GM08714 (cell line): ENCODE results near the gene RXRA.

Experiments
- H3K4me3 ChIP-seq: fragments of 200-500 bp; sonication (Bioruptor generic); 2 replicates; pipeline ENCODE4 v1.5.1; 2014; ENCODE audit warnings: mild to moderate bottlenecking, low read length, inconsistent platforms
- ZNF274 ChIP-seq: IDR thresholded peaks from 2 replicates; pipeline ENCODE4 v1.6.1; 2012; ENCODE audit warnings: mild to moderate bottlenecking, low read depth, low read length

Gene RXRA

DNA sequence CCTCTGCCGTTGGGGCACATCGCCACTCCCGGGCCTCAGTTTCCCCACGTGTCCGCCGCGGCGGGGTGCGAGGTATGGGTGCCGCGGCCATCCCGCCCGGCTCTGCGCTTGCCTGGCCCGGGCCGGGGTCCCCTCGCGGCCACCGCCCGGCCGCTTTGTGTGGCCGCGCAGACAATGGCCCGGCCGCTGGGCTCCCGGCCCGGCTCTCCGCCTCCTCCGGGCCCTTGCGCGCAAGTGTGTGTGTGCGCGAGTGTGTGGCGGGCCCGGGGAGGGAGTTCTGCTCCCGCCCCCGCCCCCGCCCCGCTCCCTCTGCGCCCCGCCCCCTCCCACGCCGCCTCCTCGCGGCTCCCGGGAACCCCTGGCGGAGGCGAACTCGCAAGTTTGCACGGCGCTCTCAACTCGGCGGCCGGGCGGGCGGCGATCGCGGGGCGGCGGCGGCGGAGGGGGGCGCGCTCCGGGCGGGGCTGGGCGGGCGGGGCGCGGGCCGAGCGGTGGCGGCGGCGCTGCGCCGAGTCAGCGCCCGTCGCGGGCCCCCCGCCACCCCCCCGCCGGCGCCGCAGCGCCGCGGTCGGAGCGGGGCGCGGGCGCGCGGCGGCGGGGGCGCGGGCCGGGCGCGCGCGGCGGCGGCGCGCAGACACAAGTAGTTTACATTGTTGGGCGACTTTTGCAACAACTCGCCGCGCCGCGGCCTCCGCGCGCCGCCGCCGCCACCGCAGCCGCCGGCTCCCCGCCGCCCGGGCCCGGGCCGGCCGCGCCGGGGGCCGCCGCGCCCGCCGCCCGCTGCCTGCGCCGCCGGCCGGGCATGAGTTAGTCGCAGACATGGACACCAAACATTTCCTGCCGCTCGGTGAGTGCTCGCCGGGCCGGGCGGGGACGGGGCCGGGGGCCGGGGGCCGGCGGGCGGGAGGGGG, at the start of gene RXRA:
Gene RXRA (plus strand): TSS at position 643 of the 911 bp plus-strand sequence. CDS start 177 bp downstream, at position 820.
- peak within 1 kb of the TSS; percentile 36 for H3K4me3 ChIP-seq
- TF ChIP-seq ZNF274, result no peak

DNA sequence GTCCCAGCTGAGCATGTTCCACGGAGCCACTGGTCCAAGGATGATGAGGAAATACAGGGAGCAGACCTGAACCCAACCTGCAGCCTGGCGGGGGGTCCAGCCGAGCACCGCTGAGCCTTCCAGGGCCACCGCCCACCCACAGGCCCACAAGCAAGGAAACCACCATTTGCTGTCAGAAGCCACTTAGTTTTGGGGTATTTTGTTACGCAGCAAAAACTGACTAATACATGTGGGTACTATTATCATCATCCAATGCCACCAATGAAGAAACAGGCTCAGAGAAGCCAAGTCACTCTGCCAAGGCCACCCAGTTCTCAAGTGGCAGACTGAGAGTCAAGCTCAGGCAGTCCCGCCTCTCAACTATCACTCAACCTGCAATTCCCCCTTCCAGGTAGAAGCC, 48.0 kb upstream of the RXRA start:
- TF ChIP-seq ZNF274, result no peak
- H3K4me3 ChIP-seq, result no peak overlapping the region

DNA sequence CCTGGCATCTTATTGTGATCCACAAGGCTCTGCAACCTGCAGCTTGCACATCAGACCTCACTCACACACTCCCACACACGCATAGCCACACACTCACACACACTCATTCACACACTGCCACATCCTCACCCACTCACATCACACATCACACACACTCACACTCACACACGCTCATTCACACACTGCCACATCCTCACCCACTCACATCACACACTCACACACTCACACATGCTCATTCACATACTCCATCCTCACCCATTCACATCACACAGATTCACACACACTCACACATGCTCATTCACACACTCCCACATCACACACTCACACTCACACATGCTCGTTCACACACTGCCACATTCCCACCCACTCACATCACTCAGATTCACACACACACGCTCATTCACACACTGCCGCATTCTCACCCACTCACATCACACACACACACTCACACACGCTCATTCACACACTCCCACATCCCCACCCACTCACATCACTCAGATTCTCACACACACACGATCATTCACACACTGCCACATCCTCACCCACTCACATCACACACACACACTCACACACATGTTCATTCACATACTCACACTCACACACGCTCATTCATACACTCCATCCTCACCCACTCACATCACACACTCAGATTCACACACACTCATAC, 47.1 kb upstream of the RXRA start:
- H3K4me3 ChIP-seq, result no peak overlapping the region
- no peak for TF ChIP-seq ZNF274

DNA sequence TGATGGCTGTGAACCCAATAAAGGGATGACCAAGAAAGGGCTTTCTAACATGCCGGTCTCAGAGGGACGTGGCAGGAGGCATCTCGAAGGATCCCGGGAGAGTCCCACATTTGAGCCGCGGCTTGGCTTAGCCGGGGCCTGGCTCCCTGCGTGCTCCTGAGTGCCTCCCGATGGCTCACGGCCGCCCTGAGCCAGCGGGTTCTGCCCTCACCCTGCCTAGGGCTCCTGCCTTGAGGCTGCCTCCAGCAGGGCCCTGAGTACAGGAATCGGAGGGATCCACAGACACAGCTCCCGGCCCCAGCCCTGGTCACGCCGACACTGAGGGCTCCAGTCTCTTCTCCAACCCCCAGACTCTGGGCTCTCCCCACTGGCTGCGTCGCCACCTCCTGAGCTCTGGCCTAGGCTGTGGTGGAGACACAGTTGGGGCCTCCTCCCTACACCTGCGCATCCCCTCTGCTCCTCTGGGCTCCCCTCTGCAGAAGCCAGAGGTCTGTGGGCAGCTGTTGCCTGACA, 44.1 kb upstream of the RXRA start:
- H3K4me3 ChIP-seq, result no peak overlapping the region
- TF ChIP-seq ZNF274, result no peak

DNA sequence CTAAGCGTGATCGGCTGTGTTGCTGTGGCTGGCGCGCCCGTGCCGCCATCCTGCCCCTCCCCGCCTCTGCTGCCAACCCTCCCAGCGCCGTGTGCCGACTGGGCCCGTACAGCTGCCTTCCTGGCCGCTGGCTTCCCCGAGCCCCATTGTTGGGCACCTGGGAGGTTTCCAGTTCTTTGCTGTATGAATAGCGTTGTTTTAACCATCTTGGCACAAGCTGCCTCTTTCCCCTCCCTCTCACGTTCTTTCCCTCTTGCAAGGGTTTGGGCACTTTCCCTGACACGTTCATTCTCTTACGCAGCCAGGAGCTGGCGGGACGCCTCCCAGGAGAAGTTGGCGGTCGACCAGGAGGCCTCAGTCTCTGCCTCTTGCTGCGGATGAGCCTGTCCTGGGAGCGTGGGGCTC, 43.1 kb upstream of the RXRA start:
- no peak for TF ChIP-seq ZNF274

DNA sequence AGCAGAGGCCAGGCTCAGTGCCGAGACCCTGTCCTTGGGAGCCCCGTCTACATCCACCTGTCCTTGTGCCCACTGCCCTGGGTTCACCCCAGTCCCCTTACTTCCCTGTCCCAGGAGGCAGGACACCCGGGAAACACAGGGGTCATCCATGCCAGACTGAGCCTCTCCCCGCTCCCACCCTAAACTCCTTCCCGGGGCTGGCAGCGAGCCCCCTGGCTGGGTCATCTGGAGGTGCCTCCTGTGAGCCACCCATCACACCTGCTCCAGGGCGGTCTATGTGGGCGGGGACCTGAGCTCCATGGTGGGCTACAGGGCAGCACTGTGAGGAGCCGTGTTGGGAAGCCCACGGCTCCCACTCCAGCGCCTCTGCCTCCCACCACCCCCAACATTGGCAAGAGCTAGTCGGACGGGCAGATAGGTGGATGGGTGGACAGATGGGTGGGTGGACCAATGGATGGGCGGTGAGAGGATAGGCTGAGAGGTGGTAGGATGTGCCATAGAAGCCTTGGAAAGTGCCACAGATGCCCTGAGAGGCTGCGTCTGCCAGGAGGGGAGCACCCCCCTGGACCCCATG, 42.5 kb upstream of the RXRA start:
- no peak for TF ChIP-seq ZNF274
- no peak overlapping the region for H3K4me3 ChIP-seq

More for the DNA sequence above, 43.1 kb upstream of the RXRA start:
- no peak overlapping the region for H3K4me3 ChIP-seq

DNA sequence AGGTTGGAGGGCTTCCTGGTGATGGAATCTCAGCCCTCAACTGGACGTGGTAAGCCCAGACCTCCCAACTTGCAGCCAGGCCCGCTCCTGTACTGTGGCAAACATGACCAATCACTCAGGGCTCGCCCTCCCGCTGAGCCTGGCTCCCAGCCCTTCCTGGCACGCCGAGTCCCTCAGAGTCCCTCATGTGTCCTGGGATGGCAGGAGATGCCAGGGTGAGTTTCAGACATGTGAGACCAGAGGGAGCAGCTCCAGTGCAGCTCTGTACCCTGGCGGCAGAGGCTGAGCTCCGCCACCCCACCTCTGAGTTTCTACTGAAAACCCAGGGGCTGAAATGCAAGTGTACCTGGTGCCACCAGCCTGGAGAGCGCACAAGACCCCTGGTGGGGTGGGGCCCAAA, 42.0 kb upstream of the RXRA start:
- H3K4me3 ChIP-seq, result no peak overlapping the region
- no peak for TF ChIP-seq ZNF274

DNA sequence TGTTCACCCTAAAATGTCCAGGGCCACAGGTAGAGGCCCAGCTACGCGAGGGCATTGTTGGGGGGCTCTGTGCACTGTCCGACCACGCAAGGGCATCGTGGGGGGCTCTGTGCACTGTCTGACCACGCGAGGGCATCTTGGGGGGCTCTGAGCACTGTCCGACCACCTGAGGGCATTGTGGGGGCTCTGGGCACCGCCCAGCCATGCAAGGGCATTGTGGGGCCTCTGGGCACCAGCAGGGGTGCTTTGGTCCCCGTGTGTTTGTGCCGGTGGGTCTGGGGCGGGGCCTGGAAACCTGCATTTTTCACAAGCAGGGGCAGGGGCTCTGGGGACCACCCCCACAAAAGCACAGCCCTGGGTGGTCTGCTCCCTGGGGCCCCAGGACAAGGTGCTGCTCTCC, 41.5 kb upstream of the RXRA start:
- no peak for TF ChIP-seq ZNF274
- no peak overlapping the region for H3K4me3 ChIP-seq

DNA sequence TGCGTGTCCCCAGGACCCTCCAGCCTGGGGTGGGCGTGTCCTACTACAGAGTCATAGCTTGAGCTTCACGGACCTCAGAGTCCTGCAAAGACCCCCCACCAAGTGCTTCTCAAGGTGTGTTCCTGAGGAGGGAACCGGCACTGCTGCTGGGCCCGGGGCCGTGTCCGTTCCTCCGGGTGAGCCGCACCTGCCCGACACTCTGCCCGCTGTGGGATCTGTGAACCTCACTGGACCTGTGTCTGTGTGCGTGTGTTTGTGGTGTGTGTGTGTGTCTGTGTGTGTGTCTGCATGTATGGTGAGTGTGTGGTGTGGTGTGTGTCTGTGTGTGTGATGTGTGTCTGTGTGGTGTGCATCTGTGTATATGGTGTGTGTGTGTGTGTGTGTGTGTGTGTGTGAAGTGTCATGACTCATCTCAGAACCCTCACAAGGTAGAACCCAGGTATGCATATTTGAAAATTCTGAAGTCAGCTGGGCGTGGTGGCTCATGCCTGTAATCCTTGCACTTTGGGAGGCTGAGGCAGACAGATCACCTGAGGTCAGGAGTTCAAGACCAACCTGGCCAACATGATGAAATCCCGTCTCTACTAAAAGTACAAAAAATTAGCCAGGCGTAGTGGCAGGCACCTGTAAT, 40.9 kb upstream of the RXRA start:
- TF ChIP-seq ZNF274, result no peak
- H3K4me3 ChIP-seq, result no peak overlapping the region

DNA sequence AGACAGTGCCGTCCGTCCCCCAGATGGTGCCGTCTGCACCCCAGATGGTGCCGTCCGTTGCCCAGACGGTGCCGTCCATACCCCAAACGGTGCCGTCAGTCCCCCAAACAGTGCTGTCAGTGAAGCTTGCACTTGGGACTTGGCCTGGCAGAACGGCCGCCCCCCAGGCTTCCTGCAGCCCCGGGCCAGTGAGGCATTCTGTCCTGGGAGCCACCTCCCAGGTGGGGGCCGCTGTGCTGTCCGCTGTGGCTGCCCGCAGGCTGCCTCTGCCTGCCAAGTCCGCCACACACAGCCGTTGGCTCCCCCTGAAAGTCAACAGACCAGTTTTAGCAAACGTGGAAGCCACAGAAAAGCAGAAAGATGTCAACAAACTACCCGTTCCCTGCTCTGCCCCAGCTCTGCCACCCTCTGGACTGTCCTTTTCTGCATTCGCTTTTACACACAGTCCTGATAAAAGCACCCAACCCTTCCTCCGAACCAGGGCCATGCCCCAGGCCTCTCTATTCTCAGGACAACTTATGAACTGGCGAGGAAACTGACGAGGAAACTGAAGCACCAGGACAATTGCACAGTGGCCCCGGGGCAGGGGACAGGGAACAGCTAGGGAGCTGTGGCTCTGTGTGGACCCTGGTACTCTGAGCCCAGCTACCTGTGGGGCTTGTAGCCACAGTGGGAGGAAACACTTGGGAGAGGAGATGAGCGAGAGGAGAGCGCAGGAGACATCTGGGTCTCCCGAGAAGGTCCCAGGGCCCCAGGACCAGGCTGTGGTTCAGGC, 39.6 kb upstream of the RXRA start:
- no peak overlapping the region for H3K4me3 ChIP-seq
- TF ChIP-seq ZNF274, result no peak

DNA sequence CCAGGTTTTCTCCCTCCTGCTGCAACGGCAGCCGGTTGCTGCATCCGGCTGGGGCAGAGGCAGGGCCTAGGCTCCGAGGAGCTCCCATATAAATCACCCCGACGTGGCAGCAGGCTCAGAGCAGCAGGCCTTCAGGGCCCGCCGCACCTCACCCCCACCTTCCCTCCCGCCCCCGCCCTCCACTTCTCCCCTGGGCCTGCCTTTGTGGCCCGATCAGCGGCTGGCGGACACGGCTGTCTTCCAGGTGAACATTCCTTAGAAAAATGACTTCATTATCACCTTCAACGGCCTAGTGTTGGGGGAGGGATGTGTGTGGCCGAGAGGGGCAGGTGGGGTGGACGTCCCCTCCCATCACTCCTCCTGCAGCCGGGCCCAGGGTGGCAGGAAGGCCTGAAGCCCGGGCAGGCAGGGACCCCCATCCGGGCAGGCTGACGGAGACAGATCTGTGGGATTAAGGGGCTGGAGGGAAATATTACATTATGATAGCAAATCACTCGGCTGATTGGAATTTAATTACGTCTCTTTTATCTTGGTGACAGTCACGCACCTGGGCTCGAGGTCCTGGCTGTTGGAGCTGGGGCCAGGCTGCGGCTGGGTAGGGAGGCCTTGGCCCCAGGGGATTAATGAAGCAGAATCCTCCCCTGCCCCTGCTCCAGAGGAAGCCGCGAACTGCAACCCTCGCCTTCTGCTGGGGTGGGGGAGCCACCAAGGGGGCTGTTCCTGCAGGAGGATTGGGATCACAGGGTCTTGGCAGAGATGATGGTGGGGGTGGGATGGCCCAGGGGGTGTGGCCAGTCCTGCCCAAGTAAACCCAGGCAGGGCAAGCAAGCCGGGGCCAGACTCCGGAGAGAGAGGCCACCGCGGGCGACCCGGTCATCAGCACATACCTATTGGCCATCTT, 38.4 kb upstream of the RXRA start:
- H3K4me3 ChIP-seq, result no peak overlapping the region
- no peak for TF ChIP-seq ZNF274

DNA sequence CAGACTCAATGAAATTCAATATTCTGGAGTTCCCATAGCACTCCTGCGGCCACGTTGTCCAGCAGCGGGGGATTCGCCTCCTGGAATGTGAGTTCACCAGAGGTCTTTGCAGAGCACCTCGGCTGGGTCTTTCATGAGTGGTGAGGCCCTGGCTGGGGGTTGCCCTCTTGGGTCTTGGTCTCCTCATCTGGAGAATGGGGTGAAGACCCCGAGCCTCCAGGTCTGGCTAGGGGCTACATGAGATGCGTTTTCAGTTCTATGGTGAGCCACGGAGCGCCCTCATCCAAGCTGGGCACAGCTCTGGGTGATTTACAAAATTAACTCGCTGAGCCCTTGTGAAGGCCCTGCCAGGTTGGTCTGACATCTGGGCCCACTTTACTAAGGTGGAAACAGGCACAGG, 37.5 kb upstream of the RXRA start:
- no peak for TF ChIP-seq ZNF274
- no peak overlapping the region for H3K4me3 ChIP-seq
